Panc1 (cell line): ENCODE data around the gene SCN9A. TPM values are rescaled to one million over a fixed set of nuclear protein-coding genes. Genes with fewer than 3 reads are reported as not detected.
A peak's percentile ranks its signal among the peaks of the same experiment; 100 is the strongest.

ENCODE experiments used
- ATAC-seq: fragments of 200-7000 bp; cut with Tn5 transposase; 2 replicates; pipeline ENCODE4 v1.9.1; 2020; ENCODE audit warnings: mild to moderate bottlenecking, moderate library complexity
- BruUV-seq: library from RNA; stranded (reverse); fragments of 400-500 nt; replicated peaks from 2 replicates; lab custom pipeline; 2021; lab: Mats Ljungman, UMichigan
- CTCF ChIA-PET: fragments of 300-600 bp; sonication (Branson Sonifier 250); formaldehyde crosslinking; loops from one replicate; lab custom pipeline; 2022; ENCODE audit warnings: antibody characterized with exemption; lab: Charles Lee
- POLR2A ChIA-PET: fragments of 300-600 bp; sonication (Branson Sonifier 250); formaldehyde crosslinking; loops from one replicate; lab custom pipeline; 2022; ENCODE audit warnings: antibody characterized with exemption; lab: Charles Lee
- DNase-seq: peaks from one replicate; pipeline ENCODE4 v3.0.0-alpha.2; 2010; ENCODE audit warnings: low read depth, low spot score
- H3K27ac ChIP-seq: 2 replicates; pipeline ENCODE4 v1.5.1; 2011; ENCODE audit warnings: mild to moderate bottlenecking, low read length, inconsistent platforms
- H3K27me3 ChIP-seq: fragments of 200-500 bp; sonication (Bioruptor generic); 2 replicates; pipeline ENCODE4 v1.6.0; 2014; ENCODE audit warnings: low read length, inconsistent platforms; ENCODE audit not compliant: control insufficient read depth, insufficient read depth
- H3K36me3 ChIP-seq: fragments of 200-500 bp; sonication (Bioruptor generic); 2 replicates; pipeline ENCODE4 v1.5.1; 2014; ENCODE audit warnings: inconsistent platforms, mild to moderate bottlenecking, low read length, moderate library complexity; ENCODE audit not compliant: control insufficient read depth, insufficient read depth
- H3K4me1 ChIP-seq: 2 replicates; pipeline ENCODE4 v1.5.1; 2011; ENCODE audit warnings: inconsistent platforms, mild to moderate bottlenecking, low read length, moderate library complexity; ENCODE audit not compliant: control insufficient read depth, insufficient read depth
- H3K4me3 ChIP-seq, 2 experiments: 2 replicates each; pipeline ENCODE4 v1.5.1; 2011 to 2012; ENCODE audit warnings: low read depth in 2 of 2, low read length in 2 of 2, mild to moderate bottlenecking in 2 of 2, inconsistent platforms in 1 of 2, moderate library complexity in 1 of 2
- H3K9me3 ChIP-seq: fragments of 200-500 bp; sonication (Bioruptor generic); 2 replicates; pipeline ENCODE4 v1.5.1; 2014; ENCODE audit warnings: low read depth, mild to moderate bottlenecking, inconsistent platforms, low read length, moderate library complexity; ENCODE audit not compliant: control insufficient read depth, insufficient read depth
- POLR2AphosphoS5 ChIP-seq: IDR thresholded peaks from 2 replicates; pipeline ENCODE4 v1.6.1; 2012; ENCODE audit warnings: mild to moderate bottlenecking, low read depth, low read length, moderate library complexity
- SIN3A ChIP-seq: IDR thresholded peaks from 2 replicates; pipeline ENCODE4 v1.6.1; 2012; ENCODE audit warnings: low read depth, mild to moderate bottlenecking, low read length, moderate library complexity, borderline replicate concordance; ENCODE audit not compliant: insufficient read depth
- TCF7L2 ChIP-seq: IDR thresholded peaks from 2 replicates; pipeline ENCODE4 v1.6.1; 2011; ENCODE audit warnings: mild to moderate bottlenecking, low read depth, low read length, inconsistent platforms
- in situ Hi-C: cut with HindIII; loops from 2 replicates; pipeline ENCODE4 v1.10.0; 2016; ENCODE audit warnings: low sequenced_read_pairs, low pct_unique_long_range_greater_than_20kb
- intact Hi-C: fragments of 100-400 bp; cut with micrococcal nuclease; formaldehyde crosslinking; loops from one replicate; pipeline ENCODE4 v1.10.0; 2022; ENCODE audit not compliant: unreplicated experiment
- total RNA-seq: library from RNA; stranded (reverse); gene quantifications from one replicate; pipeline ENCODE4 v1.2.1, GENCODE V29; 2021; ENCODE audit not compliant: unreplicated experiment
- TF ChIP-seq, protein P1 (sequence below), 2 experiments: IDR thresholded peaks; 2 replicates each; pipeline ENCODE4 v1.6.1; 2011 to 2012; ENCODE audit warnings: low read depth in 2 of 2, control low read depth in 1 of 2, low read length in 1 of 2, mild to moderate bottlenecking in 1 of 2, moderate library complexity in 1 of 2; ENCODE audit not compliant: insufficient read depth in 1 of 2
- TF ChIP-seq, protein P2 (sequence below): fragments of 450-650 bp; IDR thresholded peaks from 2 replicates; pipeline ENCODE4 v1.5.1; 2017; ENCODE audit warnings: mild to moderate bottlenecking

Gene SCN9A
- total RNA-seq, 1 experiment from 2014 or later = 0.10 TPM

DNA sequence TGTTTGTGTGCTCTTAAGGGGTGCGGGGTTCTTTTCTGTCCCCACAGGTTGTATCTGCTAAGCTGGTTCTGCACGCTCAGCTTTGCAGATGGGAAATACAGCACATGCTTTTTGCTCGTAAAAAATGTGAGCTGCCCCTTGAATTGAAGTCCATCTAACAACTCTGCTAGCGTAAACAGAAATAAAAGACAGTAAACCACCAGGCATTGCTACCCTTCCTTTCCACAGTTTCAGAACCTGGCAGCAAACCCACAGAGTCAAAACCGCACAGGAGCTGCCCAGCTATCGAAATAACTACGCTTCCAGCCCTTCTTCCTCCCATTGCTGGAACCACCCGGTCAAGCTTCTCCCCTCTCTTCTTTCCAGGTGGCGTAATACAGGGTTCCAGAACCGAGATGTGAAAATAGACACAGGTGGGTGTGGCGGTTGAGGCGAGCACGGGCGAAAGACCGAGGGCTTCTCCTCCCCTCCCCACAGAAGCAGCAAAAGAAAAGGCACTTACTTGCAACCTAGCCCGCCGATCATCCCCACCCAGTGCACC, 479 bp downstream of the SCN9A start:
- H3K4me1 ChIP-seq = no peaks in the 10 kb centered on the region; the same call in 1 of the 2 replicates
- H3K27me3 ChIP-seq = peaks cover 8% of the 10 kb centered on the region
- no peaks in the 10 kb centered on the region for H3K36me3 ChIP-seq
- in situ Hi-C loops (no loop called here), intact Hi-C loops (no loop called here)
- POLR2A ChIA-PET = no interaction called here
- H3K27ac ChIP-seq = no peak overlapping the region
- BruUV-seq = no TSS peak
- DNase-seq (no peak), ATAC-seq (peak; percentile 64)
- TF ChIP-seq, protein P1, sequence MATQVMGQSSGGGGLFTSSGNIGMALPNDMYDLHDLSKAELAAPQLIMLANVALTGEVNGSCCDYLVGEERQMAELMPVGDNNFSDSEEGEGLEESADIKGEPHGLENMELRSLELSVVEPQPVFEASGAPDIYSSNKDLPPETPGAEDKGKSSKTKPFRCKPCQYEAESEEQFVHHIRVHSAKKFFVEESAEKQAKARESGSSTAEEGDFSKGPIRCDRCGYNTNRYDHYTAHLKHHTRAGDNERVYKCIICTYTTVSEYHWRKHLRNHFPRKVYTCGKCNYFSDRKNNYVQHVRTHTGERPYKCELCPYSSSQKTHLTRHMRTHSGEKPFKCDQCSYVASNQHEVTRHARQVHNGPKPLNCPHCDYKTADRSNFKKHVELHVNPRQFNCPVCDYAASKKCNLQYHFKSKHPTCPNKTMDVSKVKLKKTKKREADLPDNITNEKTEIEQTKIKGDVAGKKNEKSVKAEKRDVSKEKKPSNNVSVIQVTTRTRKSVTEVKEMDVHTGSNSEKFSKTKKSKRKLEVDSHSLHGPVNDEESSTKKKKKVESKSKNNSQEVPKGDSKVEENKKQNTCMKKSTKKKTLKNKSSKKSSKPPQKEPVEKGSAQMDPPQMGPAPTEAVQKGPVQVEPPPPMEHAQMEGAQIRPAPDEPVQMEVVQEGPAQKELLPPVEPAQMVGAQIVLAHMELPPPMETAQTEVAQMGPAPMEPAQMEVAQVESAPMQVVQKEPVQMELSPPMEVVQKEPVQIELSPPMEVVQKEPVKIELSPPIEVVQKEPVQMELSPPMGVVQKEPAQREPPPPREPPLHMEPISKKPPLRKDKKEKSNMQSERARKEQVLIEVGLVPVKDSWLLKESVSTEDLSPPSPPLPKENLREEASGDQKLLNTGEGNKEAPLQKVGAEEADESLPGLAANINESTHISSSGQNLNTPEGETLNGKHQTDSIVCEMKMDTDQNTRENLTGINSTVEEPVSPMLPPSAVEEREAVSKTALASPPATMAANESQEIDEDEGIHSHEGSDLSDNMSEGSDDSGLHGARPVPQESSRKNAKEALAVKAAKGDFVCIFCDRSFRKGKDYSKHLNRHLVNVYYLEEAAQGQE (IDR thresholded peaks at IDR 0.05; ENCODE audit: insufficient read depth in 1 of 2, low read depth in 2 of 2, low read length in 1 of 2) = no peak
- TF ChIP-seq SIN3A (no peak), TCF7L2 (no peak), POLR2AphosphoS5 (no peak)
- TF ChIP-seq, protein P2, sequence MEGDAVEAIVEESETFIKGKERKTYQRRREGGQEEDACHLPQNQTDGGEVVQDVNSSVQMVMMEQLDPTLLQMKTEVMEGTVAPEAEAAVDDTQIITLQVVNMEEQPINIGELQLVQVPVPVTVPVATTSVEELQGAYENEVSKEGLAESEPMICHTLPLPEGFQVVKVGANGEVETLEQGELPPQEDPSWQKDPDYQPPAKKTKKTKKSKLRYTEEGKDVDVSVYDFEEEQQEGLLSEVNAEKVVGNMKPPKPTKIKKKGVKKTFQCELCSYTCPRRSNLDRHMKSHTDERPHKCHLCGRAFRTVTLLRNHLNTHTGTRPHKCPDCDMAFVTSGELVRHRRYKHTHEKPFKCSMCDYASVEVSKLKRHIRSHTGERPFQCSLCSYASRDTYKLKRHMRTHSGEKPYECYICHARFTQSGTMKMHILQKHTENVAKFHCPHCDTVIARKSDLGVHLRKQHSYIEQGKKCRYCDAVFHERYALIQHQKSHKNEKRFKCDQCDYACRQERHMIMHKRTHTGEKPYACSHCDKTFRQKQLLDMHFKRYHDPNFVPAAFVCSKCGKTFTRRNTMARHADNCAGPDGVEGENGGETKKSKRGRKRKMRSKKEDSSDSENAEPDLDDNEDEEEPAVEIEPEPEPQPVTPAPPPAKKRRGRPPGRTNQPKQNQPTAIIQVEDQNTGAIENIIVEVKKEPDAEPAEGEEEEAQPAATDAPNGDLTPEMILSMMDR = no peak; the same call in 1 of the 2 replicates
- H3K9me3 ChIP-seq = no peaks in the 10 kb centered on the region
- CTCF ChIA-PET = no interaction called here
- H3K4me3 ChIP-seq = peak overlapping the region; percentile 48 to 59

DNA sequence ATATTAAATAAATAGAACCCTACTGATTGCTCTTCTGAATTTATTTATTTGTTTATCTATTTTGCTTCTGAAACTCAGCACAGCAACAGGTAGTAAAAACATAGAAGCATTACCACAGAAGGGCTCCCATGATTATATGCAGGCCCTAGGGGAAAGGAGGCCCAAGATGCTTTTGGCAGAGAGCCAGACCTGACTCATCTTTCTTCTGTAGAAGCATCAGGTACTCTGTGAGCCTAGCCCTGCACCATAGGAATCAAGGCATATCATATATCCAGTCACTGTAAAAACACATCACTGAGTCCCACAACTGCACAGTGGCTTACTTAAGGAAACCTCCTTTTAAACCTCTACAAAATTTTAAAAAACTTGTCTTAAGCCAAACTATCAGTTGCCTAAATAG, 1.8 kb downstream of the SCN9A start:
- POLR2A ChIA-PET = no interaction called here
- in situ Hi-C loops (no loop called here), intact Hi-C loops (no loop called here)
- ATAC-seq = no peak
- CTCF ChIA-PET = no interaction called here
- DNase-seq = no peak
- no peak overlapping the region for H3K4me3 ChIP-seq
- H3K9me3 ChIP-seq = no peaks in the 10 kb centered on the region
- no peak overlapping the region for H3K27ac ChIP-seq
- H3K27me3 ChIP-seq = peaks cover 8% of the 10 kb centered on the region
- H3K36me3 ChIP-seq = no peaks in the 10 kb centered on the region
- TF ChIP-seq, protein P1 (IDR thresholded peaks at IDR 0.05; ENCODE audit: insufficient read depth in 1 of 2, low read depth in 2 of 2, low read length in 1 of 2) = no peak
- no peak for TF ChIP-seq TCF7L2
- TF ChIP-seq SIN3A = no peak
- TF ChIP-seq POLR2AphosphoS5 = no peak
- TF ChIP-seq, protein P2 = no peak
- H3K4me1 ChIP-seq = no peaks in the 10 kb centered on the region; the same call in 1 of the 2 replicates
- no TSS peak for BruUV-seq
